ENCODE measurements around the gene PHETA1.
A peak's percentile ranks its signal among the peaks of the same experiment; 100 is the strongest.

Gene PHETA1

DNA sequence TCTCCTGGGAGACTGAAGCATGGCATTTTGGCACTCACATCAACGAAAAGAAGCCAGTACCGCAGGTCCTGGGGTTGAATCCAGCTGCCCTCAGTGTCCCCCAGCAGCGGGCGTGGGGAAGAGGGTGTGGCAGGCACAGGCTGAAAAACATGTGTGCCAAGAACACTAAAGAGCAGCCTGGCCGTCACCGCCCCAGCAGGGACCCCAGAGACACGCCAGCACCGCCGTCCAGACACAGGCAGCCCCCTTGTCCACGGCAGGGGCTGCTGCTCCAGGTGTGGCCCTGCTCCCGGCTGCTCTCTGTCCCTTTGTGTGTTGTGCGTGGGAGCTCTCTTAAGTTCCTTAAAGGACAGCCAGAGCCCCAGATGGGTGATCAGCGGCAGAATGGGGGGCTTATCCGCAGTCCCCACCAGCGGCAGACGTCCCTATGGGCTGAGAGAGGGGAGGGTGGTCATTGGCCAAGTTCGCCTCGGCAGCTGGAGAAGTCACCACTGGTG lies 556 bp downstream of the PHETA1 start:
- Histone ChIP-seq H3K27me3 (peaks cover 37% of the 10 kb centered on the region), H3K36me3 (no peaks in the 10 kb centered on the region), H3K9me3 (no peaks in the 10 kb centered on the region), H3K4me1 (ENCODE audit: control insufficient read depth in 1 of 2, insufficient read depth in 1 of 2, low read depth in 1 of 2, low read length in 1 of 2) (peaks cover 9 to 20% of the 10 kb centered on the region in 2 experiments), H3K4me3 (ENCODE audit: low read depth in 1 of 2, low read length in 1 of 2) (peak overlapping the region; percentile 57 to 58), H3K27ac (no peak overlapping the region)
- TF ChIP-seq, protein P1, sequence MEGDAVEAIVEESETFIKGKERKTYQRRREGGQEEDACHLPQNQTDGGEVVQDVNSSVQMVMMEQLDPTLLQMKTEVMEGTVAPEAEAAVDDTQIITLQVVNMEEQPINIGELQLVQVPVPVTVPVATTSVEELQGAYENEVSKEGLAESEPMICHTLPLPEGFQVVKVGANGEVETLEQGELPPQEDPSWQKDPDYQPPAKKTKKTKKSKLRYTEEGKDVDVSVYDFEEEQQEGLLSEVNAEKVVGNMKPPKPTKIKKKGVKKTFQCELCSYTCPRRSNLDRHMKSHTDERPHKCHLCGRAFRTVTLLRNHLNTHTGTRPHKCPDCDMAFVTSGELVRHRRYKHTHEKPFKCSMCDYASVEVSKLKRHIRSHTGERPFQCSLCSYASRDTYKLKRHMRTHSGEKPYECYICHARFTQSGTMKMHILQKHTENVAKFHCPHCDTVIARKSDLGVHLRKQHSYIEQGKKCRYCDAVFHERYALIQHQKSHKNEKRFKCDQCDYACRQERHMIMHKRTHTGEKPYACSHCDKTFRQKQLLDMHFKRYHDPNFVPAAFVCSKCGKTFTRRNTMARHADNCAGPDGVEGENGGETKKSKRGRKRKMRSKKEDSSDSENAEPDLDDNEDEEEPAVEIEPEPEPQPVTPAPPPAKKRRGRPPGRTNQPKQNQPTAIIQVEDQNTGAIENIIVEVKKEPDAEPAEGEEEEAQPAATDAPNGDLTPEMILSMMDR (IDR thresholded peaks at IDR 0.05), result no peak

DNA sequence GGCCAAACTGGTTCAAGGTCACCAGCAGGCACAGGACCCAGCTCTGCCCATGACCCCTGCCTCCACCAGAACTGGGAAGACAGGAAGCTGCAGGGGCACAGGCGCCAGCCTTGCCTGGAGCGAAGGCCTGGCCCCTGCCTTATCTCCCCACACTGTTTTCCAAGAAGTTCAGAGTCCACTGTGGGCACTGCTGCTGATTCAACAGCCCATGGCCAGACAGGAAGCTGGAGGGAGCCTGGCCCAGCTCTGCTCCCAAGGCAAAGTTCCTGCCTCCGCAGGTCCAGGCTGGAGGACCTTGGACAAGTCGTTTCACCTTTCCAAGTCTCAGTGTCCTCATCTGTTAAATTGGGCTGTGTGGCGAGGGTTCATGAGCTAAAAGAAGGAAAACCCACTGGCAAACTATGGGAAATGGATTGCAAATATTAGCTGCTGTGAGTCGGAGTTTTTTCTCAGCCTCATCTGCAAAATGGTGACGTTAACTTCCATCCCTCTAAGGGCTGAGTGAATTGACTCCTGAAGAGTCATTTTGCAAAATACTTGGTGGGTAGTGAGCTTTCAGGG lies 1.2 kb downstream of the PHETA1 start:
- Histone ChIP-seq H3K9me3 (no peaks in the 10 kb centered on the region), H3K4me1 (ENCODE audit: control insufficient read depth in 1 of 2, insufficient read depth in 1 of 2, low read depth in 1 of 2, low read length in 1 of 2) (peaks cover 9 to 20% of the 10 kb centered on the region in 2 experiments), H3K27ac (no peak overlapping the region), H3K27me3 (peaks cover 37% of the 10 kb centered on the region), H3K36me3 (no peaks in the 10 kb centered on the region), H3K4me3 (ENCODE audit: low read depth in 1 of 2, low read length in 1 of 2) (no peak overlapping the region)
- TF ChIP-seq, protein P1 (IDR thresholded peaks at IDR 0.05), result no peak

DNA sequence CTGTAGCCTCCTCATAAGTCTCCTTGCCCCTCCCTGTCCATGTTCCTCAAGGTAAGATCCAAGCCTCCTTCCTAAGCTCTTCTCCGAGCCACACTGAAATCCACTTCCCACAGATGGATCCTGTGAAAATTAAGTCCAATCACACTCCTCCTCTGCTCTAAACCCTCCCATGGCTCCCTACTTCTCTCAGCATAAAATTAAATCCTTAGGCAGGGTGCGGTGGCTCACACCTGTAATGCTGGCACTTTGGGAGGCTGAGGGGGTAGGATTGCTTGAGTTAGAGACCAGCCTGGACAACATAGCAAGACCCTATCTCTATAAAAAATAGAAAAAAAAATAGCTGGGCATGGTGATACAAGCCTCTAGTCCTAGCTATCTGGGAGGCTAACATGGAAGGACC lies 2.3 kb downstream of the PHETA1 start:
- H3K27me3 ChIP-seq, result peaks cover 37% of the 10 kb centered on the region
- H3K27ac ChIP-seq, result no peak overlapping the region
- peaks cover 9 to 20% of the 10 kb centered on the region in 2 experiments for H3K4me1 ChIP-seq (ENCODE audit: control insufficient read depth in 1 of 2, insufficient read depth in 1 of 2, low read depth in 1 of 2, low read length in 1 of 2)
- no peak overlapping the region for H3K4me3 ChIP-seq (ENCODE audit: low read depth in 1 of 2, low read length in 1 of 2)
- TF ChIP-seq, protein P1 (IDR thresholded peaks at IDR 0.05), result no peak
- H3K36me3 ChIP-seq, result no peaks in the 10 kb centered on the region
- H3K9me3 ChIP-seq, result no peaks in the 10 kb centered on the region

DNA sequence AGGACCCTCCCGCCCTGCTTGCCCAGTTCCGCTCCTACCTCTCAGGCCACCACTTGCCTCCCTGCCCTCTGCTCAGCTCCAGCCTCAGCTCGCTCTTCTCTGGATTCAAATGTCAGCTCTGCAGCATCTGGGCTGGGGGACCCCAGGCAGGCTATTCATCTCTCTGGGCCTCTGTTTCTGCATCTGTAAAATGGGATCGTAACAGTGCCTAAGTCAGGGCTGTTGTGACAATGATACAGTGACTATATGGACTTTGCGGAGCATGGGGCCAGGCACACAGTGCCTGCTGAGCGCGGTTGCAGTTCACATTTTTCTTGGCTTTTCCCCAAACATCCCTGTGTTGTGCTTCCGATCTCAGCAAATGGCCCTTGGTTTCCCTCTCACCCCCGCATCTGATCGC lies 2.8 kb downstream of the PHETA1 start:
- no peaks in the 10 kb centered on the region for H3K36me3 ChIP-seq
- TF ChIP-seq, protein P1 (IDR thresholded peaks at IDR 0.05), result no peak
- no peak overlapping the region for H3K27ac ChIP-seq
- no peak overlapping the region for H3K4me3 ChIP-seq (ENCODE audit: low read depth in 1 of 2, low read length in 1 of 2)
- H3K27me3 ChIP-seq, result peaks cover 39% of the 10 kb centered on the region
- peaks cover 9 to 20% of the 10 kb centered on the region in 2 experiments for H3K4me1 ChIP-seq (ENCODE audit: control insufficient read depth in 1 of 2, insufficient read depth in 1 of 2, low read depth in 1 of 2, low read length in 1 of 2)
- H3K9me3 ChIP-seq, result no peaks in the 10 kb centered on the region

DNA sequence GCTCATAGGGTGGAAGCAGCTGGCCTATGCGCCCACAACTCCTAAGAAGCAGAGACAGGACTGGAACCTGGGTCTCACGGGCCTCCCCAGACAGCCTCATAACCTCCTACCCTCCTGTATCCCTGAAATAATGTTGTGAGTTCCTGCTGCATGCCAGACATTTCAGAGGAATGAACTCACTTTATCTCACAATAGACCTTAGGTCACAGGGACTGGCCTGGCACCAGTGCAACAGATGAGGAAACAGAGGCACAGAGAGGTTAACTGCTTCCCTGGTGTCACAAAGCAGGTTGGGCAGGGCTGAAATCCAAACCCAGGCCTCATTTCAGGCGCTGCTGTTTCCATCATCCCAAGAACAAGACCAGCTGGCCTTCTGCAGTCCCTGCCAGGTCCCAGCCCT lies 5.3 kb downstream of the PHETA1 start:
- H3K4me1 ChIP-seq (ENCODE audit: control insufficient read depth in 1 of 2, insufficient read depth in 1 of 2, low read depth in 1 of 2, low read length in 1 of 2), result peaks cover 9% of the 10 kb centered on the region in 2 experiments
- no peak overlapping the region for H3K27ac ChIP-seq
- TF ChIP-seq, protein P1 (IDR thresholded peaks at IDR 0.05), result no peak
- H3K27me3 ChIP-seq, result peaks cover 42% of the 10 kb centered on the region
- no peak overlapping the region for H3K4me3 ChIP-seq (ENCODE audit: low read depth in 1 of 2, low read length in 1 of 2)
- no peaks in the 10 kb centered on the region for H3K36me3 ChIP-seq
- H3K9me3 ChIP-seq, result no peaks in the 10 kb centered on the region
